ENCODE data around the gene SLIT3. TPM values are rescaled to one million over a fixed set of nuclear protein-coding genes. Genes with fewer than 3 reads are reported as not detected.

Gene SLIT3
- total and polyA plus RNA-seq, 9 of the 15 experiments (the other 6 are each of a cell fraction or from before 2014, with no cell fraction given) = 0.01 to 0.04 TPM; not detected in 7

DNA sequence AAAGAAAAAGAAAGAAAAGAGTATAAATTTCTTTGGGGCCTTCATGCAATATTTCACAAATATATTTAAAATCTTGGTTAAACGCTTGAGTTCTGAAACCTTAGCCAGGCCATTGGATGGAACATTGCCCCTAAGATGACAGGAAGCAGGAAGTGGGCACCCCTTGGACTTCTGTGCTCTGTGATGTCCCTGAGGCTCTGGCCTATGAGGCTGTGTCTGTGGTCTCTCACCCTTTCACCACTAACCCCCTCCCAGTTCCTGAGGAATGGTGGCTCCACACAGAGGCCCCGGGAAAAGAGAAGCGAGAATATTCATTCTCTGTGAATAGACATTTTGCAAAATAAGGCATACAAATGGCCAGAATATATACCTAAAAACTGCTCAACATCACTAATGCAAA, 401.3 kb downstream of the SLIT3 start:
- H3K9me3 ChIP-seq (replicated peaks; ENCODE audit: control insufficient read depth, insufficient read depth, low read depth, low read length) = no peaks in the 10 kb centered on the region
- H3K36me3 ChIP-seq (ENCODE audit: control insufficient read depth, insufficient read depth, low read length) = no peaks in the 10 kb centered on the region
- peaks cover 0 to 6% of the 10 kb centered on the region in 2 experiments; a peak in 2 of 5 replicates for H3K27me3 ChIP-seq (ENCODE audit: control insufficient read depth in 2 of 2, insufficient read depth in 2 of 2, low read length in 2 of 2)
- no peaks in the 10 kb centered on the region for H3K9me1 ChIP-seq (ENCODE audit: control insufficient read depth, insufficient read depth, low read length)
- no peak overlapping the region for H2AFZ ChIP-seq (ENCODE audit: low read depth, low read length)
- FAIRE-seq = no peak
- H3K9ac ChIP-seq (ENCODE audit: insufficient read depth in 1 of 2, low read depth in 2 of 2, low read length in 2 of 2) = no peak overlapping the region
- BruUV-seq (replicated peaks) = no TSS peak
- 0% methylated on average over 3 of the region's 3 CpGs for WGBS (ENCODE audit: insufficient coverage, low coverage, missing lambda C conversion rate)
- no peaks in the 10 kb centered on the region for H4K20me1 ChIP-seq (replicated peaks; ENCODE audit: control insufficient read depth, insufficient read depth, low read length)
- in situ Hi-C loops (cut with MboI) (no loop called here), intact Hi-C loops (cut with micrococcal nuclease) (no loop called here)
- no peak overlapping the region for H3K27ac ChIP-seq (ENCODE audit: extremely low read depth, low read depth, low read length)
- no peaks in the 10 kb centered on the region for H3K79me2 ChIP-seq (ENCODE audit: control insufficient read depth, insufficient read depth, low read length)
- ChIA-PET CTCF (ENCODE audit: low intra/inter-chr PET ratio) (no interaction called here), POLR2A (interaction anchor here (0.9 kb wide), 1 partner anchor 20 kb away, joined by 4 read pairs; no protein-coding TSS in a partner anchor)
- no peak for DNase-seq (ENCODE audit: extremely low read depth in 1 of 4, low spot score in 3 of 4)
- H3K4me3 ChIP-seq = no peak overlapping the region
- TF ChIP-seq TRIM24 (IDR thresholded peaks at IDR 0.05) = no peak
- H3K4me2 ChIP-seq (ENCODE audit: insufficient read depth, low read length) = no peak overlapping the region
- no peaks in the 10 kb centered on the region for H3K4me1 ChIP-seq (replicated peaks in 1 of 2; ENCODE audit: control insufficient read depth in 2 of 2, insufficient read depth in 2 of 2, low read length in 2 of 2)
- ATAC-seq = no peak

DNA sequence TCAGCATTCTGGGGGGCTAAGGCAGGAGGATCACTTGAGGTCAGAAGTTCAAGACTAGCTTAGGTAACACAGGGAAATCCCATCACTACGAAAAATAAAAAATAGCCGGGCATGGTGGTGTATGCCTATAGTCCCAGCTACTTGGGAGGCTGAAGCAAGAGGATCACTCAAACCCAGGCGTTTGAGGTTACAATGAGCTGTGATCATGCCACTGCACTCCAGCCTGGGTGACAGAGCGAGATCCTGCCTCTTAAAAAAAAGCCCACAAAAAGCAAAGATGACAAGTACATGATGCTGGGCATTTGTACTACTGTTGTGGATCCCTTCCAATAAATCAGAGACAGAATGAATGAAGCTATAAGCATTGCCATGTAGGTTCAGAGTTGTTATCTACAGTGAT, 401.7 kb downstream of the SLIT3 start:
- H2AFZ ChIP-seq (ENCODE audit: low read depth, low read length) = no peak overlapping the region
- no peak overlapping the region for H3K9ac ChIP-seq (ENCODE audit: insufficient read depth in 1 of 2, low read depth in 2 of 2, low read length in 2 of 2)
- no peaks in the 10 kb centered on the region for H3K4me1 ChIP-seq (replicated peaks in 1 of 2; ENCODE audit: control insufficient read depth in 2 of 2, insufficient read depth in 2 of 2, low read length in 2 of 2)
- ChIA-PET POLR2A (interaction anchor here (0.9 kb wide), 2 partner anchors 14 to 19 kb away, joined by 3 to 4 read pairs; no protein-coding TSS in a partner anchor), CTCF (ENCODE audit: low intra/inter-chr PET ratio) (no interaction called here)
- H4K20me1 ChIP-seq (replicated peaks; ENCODE audit: control insufficient read depth, insufficient read depth, low read length) = no peaks in the 10 kb centered on the region
- H3K27ac ChIP-seq (ENCODE audit: extremely low read depth, low read depth, low read length) = no peak overlapping the region
- FAIRE-seq = no peak
- intact Hi-C loops (cut with micrococcal nuclease) = no loop called here
- WGBS (ENCODE audit: insufficient coverage, low coverage, missing lambda C conversion rate) = 0% methylated on average over 4 of the region's 4 CpGs
- no peaks in the 10 kb centered on the region for H3K9me3 ChIP-seq (replicated peaks; ENCODE audit: control insufficient read depth, insufficient read depth, low read depth, low read length)
- H3K79me2 ChIP-seq (ENCODE audit: control insufficient read depth, insufficient read depth, low read length) = no peaks in the 10 kb centered on the region
- no peak for DNase-seq (ENCODE audit: extremely low read depth in 1 of 4, low spot score in 3 of 4)
- no peak for ATAC-seq
- H3K4me3 ChIP-seq = no peak overlapping the region
- no peaks in the 10 kb centered on the region for H3K9me1 ChIP-seq (ENCODE audit: control insufficient read depth, insufficient read depth, low read length)
- H3K36me3 ChIP-seq (ENCODE audit: control insufficient read depth, insufficient read depth, low read length) = no peaks in the 10 kb centered on the region
- in situ Hi-C loops (cut with MboI) = no loop called here
- H3K27me3 ChIP-seq (ENCODE audit: control insufficient read depth in 2 of 2, insufficient read depth in 2 of 2, low read length in 2 of 2) = peaks cover 0 to 6% of the 10 kb centered on the region in 2 experiments; a peak in 2 of 5 replicates
- BruUV-seq (replicated peaks) = no TSS peak
- H3K4me2 ChIP-seq (ENCODE audit: insufficient read depth, low read length) = no peak overlapping the region
- no peak for TF ChIP-seq BMI1 (IDR thresholded peaks at IDR 0.05; ENCODE audit: low read length)
- no peak for TF ChIP-seq SPI1 (IDR thresholded peaks at IDR 0.05; ENCODE audit: borderline replicate concordance, low read depth, low read length)
- no peak for TF ChIP-seq SMARCC2 (IDR thresholded peaks at IDR 0.05; ENCODE audit: low read depth)
- TF ChIP-seq CHD4 (IDR thresholded peaks at IDR 0.05; ENCODE audit: insufficient read depth, insufficient replicate concordance, low read depth, low read length, poor library complexity, severe bottlenecking) = no peak
- TF ChIP-seq, protein P1, sequence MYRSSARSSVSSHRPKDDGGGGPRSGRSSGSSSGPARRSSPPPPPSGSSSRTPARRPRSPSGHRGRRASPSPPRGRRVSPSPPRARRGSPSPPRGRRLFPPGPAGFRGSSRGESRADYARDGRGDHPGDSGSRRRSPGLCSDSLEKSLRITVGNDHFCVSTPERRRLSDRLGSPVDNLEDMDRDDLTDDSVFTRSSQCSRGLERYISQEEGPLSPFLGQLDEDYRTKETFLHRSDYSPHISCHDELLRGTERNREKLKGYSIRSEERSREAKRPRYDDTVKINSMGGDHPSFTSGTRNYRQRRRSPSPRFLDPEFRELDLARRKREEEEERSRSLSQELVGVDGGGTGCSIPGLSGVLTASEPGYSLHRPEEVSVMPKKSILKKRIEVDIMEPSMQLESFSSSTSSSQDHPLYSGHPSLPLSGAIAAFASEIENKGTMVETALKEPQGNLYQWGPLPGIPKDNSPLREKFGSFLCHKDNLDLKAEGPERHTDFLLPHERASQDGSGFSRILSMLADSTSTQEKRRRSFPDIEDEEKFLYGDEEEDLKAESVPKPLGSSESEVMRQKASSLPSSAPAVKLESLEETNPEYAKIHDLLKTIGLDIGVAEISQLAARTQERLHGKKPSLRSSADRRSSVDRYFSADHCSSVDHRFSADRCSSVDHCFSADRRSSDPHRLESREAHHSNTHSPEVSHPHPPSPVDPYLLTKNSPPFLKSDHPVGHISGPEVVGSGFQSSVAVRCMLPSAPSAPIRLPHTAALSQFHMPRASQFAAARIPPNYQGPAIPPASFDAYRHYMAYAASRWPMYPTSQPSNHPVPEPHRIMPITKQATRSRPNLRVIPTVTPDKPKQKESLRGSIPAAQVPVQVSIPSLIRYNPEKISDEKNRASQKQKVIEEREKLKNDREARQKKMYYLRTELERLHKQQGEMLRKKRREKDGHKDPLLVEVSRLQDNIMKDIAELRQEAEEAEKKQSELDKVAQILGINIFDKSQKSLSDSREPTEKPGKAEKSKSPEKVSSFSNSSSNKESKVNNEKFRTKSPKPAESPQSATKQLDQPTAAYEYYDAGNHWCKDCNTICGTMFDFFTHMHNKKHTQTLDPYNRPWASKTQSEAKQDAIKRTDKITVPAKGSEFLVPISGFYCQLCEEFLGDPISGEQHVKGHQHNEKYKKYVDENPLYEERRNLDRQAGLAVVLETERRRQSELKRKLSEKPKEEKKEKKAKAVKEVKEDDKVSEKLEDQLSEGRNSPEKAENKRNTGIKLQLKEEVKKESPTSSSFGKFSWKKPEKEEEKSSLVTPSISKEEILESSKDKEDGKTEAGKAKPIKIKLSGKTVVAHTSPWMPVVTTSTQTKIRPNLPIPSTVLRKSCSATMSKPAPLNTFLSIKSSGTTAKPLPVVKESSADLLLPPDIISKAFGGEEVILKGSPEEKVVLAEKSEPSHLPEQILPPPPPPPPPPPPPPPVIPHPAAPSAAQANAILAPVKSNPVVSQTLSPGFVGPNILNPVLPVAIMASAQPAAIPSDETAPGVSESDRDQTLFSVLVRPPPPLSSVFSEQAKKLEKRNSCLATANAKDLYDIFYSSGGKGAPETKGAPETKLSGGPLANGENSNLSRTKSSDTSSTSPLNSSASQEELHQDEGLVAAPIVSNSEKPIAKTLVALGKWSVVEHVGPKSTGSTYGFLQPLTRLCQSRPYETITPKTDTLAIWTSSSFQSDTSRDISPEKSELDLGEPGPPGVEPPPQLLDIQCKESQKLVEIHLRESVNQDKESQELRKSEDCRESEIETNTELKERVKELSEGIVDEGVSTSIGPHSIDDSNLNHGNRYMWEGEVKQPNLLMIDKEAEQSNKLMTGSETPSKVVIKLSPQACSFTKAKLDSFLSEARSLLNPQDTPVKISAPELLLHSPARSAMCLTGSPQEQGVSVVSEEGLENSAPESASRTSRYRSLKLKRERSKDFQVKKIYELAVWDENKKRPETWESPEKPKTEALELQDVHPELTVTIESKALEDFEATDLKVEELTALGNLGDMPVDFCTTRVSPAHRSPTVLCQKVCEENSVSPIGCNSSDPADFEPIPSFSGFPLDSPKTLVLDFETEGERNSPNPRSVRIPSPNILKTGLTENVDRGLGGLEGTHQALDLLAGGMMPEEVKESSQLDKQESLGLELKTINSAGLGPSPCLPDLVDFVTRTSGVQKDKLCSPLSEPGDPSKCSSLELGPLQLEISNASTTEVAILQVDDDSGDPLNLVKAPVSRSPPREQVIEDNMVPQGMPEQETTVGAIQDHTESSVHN (IDR thresholded peaks at IDR 0.05; ENCODE audit: borderline replicate concordance in 1 of 2, low read depth in 1 of 2) = no peak
- TF ChIP-seq POLR3A (IDR thresholded peaks at IDR 0.05; ENCODE audit: borderline replicate concordance, extremely low read depth, insufficient read depth, insufficient read length) = no peak
- no peak for TF ChIP-seq ZNF436 (CRISPR knock-in tag; IDR thresholded peaks at IDR 0.05)
